Loucy (cell line): ENCODE data around the gene ST3GAL5.

ENCODE experiments used
- H2AFZ ChIP-seq: fragments of 200-600 bp; sonication (generic); 2 replicates; pipeline ENCODE4 v1.6.0; 2016; ENCODE audit warnings: antibody characterized with exemption, mild to moderate bottlenecking, low read length, moderate library complexity
- H3F3A ChIP-seq: fragments of 200-600 bp; 2 replicates; pipeline ENCODE4 v1.6.0; 2016; ENCODE audit warnings: antibody characterized with exemption, low read depth, mild to moderate bottlenecking
- H3K27me3 ChIP-seq: fragments of 200-600 bp; sonication (generic); 2 replicates; pipeline ENCODE4 v1.6.1; 2014; ENCODE audit warnings: low read length, mild to moderate bottlenecking; ENCODE audit not compliant: insufficient read depth, poor library complexity, severe bottlenecking
- H3K36me3 ChIP-seq: fragments of 200-600 bp; sonication (generic); 2 replicates; pipeline ENCODE4 v1.6.1; 2016; ENCODE audit warnings: low read length; ENCODE audit not compliant: insufficient read depth
- H3K4me1 ChIP-seq: fragments of 200-600 bp; sonication (generic); 2 replicates; pipeline ENCODE4 v1.5.1; 2014; ENCODE audit warnings: low read length, mild to moderate bottlenecking; ENCODE audit not compliant: insufficient read depth, poor library complexity, severe bottlenecking
- H3K4me2 ChIP-seq: fragments of 200-600 bp; sonication (generic); 2 replicates; pipeline ENCODE4 v1.6.0; 2014; ENCODE audit warnings: antibody characterized with exemption, low read length, low read depth, mild to moderate bottlenecking; ENCODE audit not compliant: poor library complexity, severe bottlenecking
- H3K4me3 ChIP-seq: fragments of 200-600 bp; sonication (generic); 2 replicates; pipeline ENCODE4 v1.5.1; 2014; ENCODE audit warnings: low read length, mild to moderate bottlenecking, mixed read lengths; ENCODE audit not compliant: poor library complexity, severe bottlenecking
- H3K79me2 ChIP-seq: fragments of 200-600 bp; sonication (generic); 2 replicates; pipeline ENCODE4 v1.6.1; 2014; ENCODE audit warnings: low read length; ENCODE audit not compliant: insufficient read depth
- H3K9ac ChIP-seq: fragments of 200-600 bp; sonication (generic); 2 replicates; pipeline ENCODE4 v1.6.0; 2014; ENCODE audit warnings: mild to moderate bottlenecking, low read depth, low read length, moderate library complexity; ENCODE audit not compliant: poor library complexity, severe bottlenecking
- H3K9me2 ChIP-seq: fragments of 200-600 bp; sonication (generic); replicated peaks from 2 replicates; pipeline ENCODE4 v1.6.1; 2016; ENCODE audit warnings: low read depth, low read length, mixed read lengths
- H3K9me3 ChIP-seq: fragments of 200-600 bp; sonication (generic); 2 replicates; pipeline ENCODE4 v1.6.1; 2014; ENCODE audit warnings: mild to moderate bottlenecking, antibody characterized with exemption, low read length, low read depth; ENCODE audit not compliant: insufficient read depth
- H4K20me1 ChIP-seq: fragments of 200-600 bp; sonication (generic); 2 replicates; pipeline ENCODE4 v1.6.0; 2014; ENCODE audit warnings: antibody characterized with exemption, low read length, mild to moderate bottlenecking; ENCODE audit not compliant: insufficient read depth, poor library complexity, severe bottlenecking
- CTCF ChIP-seq: fragments of 200-600 bp; sonication (generic); conservative IDR thresholded peaks from 2 replicates; pipeline ENCODE4 v1.5.1; 2014; ENCODE audit warnings: mild to moderate bottlenecking, antibody characterized with exemption, low read length
- EZH2phosphoT487 ChIP-seq: fragments of 200-600 bp; IDR thresholded peaks from 2 replicates; pipeline ENCODE4 v1.6.1; 2018; ENCODE audit warnings: antibody characterized with exemption, mild to moderate bottlenecking, moderate library complexity, borderline replicate concordance

The ST3GAL5 gene

GRCh38 chr2:85905891-85906290 is 17.1 kb upstream of the ST3GAL5 start:
- no peak overlapping the region for H3K4me3 ChIP-seq
- no peaks in the 10 kb centered on the region for H3K27me3 ChIP-seq
- H3K9me3 ChIP-seq, result no peaks in the 10 kb centered on the region
- no peaks in the 10 kb centered on the region for H3F3A ChIP-seq
- TF ChIP-seq EZH2phosphoT487, result no peak
- TF ChIP-seq CTCF, result no peak
- H3K79me2 ChIP-seq, result no peaks in the 10 kb centered on the region
- no peaks in the 10 kb centered on the region for H3K36me3 ChIP-seq
- no peak overlapping the region for H2AFZ ChIP-seq
- peaks cover 5% of the 10 kb centered on the region for H3K4me1 ChIP-seq
- no peak overlapping the region for H3K9ac ChIP-seq
- H4K20me1 ChIP-seq, result no peaks in the 10 kb centered on the region
- no peaks in the 10 kb centered on the region for H3K9me2 ChIP-seq
- H3K4me2 ChIP-seq, result no peak overlapping the region

GRCh38 chr2:85905187-85905666 is 16.4 kb upstream of the ST3GAL5 start:
- H3F3A ChIP-seq, result no peaks in the 10 kb centered on the region
- H3K36me3 ChIP-seq, result no peaks in the 10 kb centered on the region
- no peaks in the 10 kb centered on the region for H3K27me3 ChIP-seq
- TF ChIP-seq CTCF, result no peak
- no peak for TF ChIP-seq EZH2phosphoT487
- H2AFZ ChIP-seq, result no peak overlapping the region
- H3K4me2 ChIP-seq, result no peak overlapping the region
- H3K79me2 ChIP-seq, result no peaks in the 10 kb centered on the region
- no peaks in the 10 kb centered on the region for H3K9me3 ChIP-seq
- no peaks in the 10 kb centered on the region for H3K4me1 ChIP-seq
- H3K4me3 ChIP-seq, result no peak overlapping the region
- H3K9ac ChIP-seq, result no peak overlapping the region
- H4K20me1 ChIP-seq, result no peaks in the 10 kb centered on the region
- no peaks in the 10 kb centered on the region for H3K9me2 ChIP-seq

- Histone ChIP-seq H3K9me2 (no peaks in the 10 kb centered on the region), H3K4me3 (no peak overlapping the region), H3K27me3 (no peaks in the 10 kb centered on the region), H3K4me2 (no peak overlapping the region), H3F3A (no peaks in the 10 kb centered on the region), H3K9me3 (no peaks in the 10 kb centered on the region), H3K4me1 (peaks cover 2% of the 10 kb centered on the region), H2AFZ (no peak overlapping the region), H4K20me1 (no peaks in the 10 kb centered on the region), H3K79me2 (no peaks in the 10 kb centered on the region), H3K9ac (no peak overlapping the region), H3K36me3 (no peaks in the 10 kb centered on the region)
- no peak for TF ChIP-seq EZH2phosphoT487
- no peak for TF ChIP-seq CTCF
Measured at GRCh38 chr2:85903849-85904248, 15.1 kb upstream of the ST3GAL5 start.
